ENCODE measurements around the gene KIF13A.

- TF ChIP-seq POLR2AphosphoS5 (IDR thresholded peaks at IDR 0.05; ENCODE audit: low read depth, low read length), result no peak
- no peak for TF ChIP-seq POLR2A (IDR thresholded peaks at IDR 0.05; ENCODE audit: low read depth, low read length)
Measured at GRCh38 chr6:17959302-17959701, 28.1 kb downstream of the KIF13A start.

Measured in GM12892 (cell line).